ENCODE measurements around the gene CC2D2A.
"Not testable (repeated sequence)": the region's sequence is repeated elsewhere in the genome, so short reads cannot be mapped to it uniquely, and the experiment has no call there.

The CC2D2A gene

GRCh38 chr4:15470128-15470475, 420 bp downstream of the CC2D2A start:
- DNase-seq = no peak

GRCh38 chr4:15476396-15476795, 6.7 kb downstream of the CC2D2A start:
- no peak for DNase-seq

- no peak for DNase-seq
Observed at GRCh38 chr4:15478724-15479088, 9.0 kb downstream of the CC2D2A start.

GRCh38 chr4:15479089-15479912, 9.6 kb downstream of the CC2D2A start:
- peak; percentile 97 for DNase-seq

- DNase-seq = no peak
Observed at GRCh38 chr4:15479913-15480185, 10.2 kb downstream of the CC2D2A start.

- no peak for DNase-seq
Observed at GRCh38 chr4:15481961-15482745, 12.5 kb downstream of the CC2D2A start.

GRCh38 chr4:15482842-15483241, 13.2 kb downstream of the CC2D2A start:
- no peak for DNase-seq

- no peak for DNase-seq
Observed at GRCh38 chr4:15488136-15488535, 18.5 kb downstream of the CC2D2A start.

- DNase-seq = no peak
Observed at GRCh38 chr4:15488658-15489470, 19.2 kb downstream of the CC2D2A start.

- no peak for DNase-seq
Observed at GRCh38 chr4:15489551-15489950, 19.9 kb downstream of the CC2D2A start.

GRCh38 chr4:15493411-15493810, 23.7 kb downstream of the CC2D2A start:
- no peak for DNase-seq

GRCh38 chr4:15495621-15496020, 25.9 kb downstream of the CC2D2A start:
- DNase-seq = no peak

- no peak for DNase-seq
Observed at GRCh38 chr4:15498356-15498755, 28.7 kb downstream of the CC2D2A start.

- no peak for DNase-seq
Observed at GRCh38 chr4:15500701-15501100, 31.0 kb downstream of the CC2D2A start.

- DNase-seq = peak; percentile 25
Observed at GRCh38 chr4:15501941-15502340, 32.3 kb downstream of the CC2D2A start.

GRCh38 chr4:15502384-15502783, 32.7 kb downstream of the CC2D2A start:
- no peak for DNase-seq

- DNase-seq = no peak
Observed at GRCh38 chr4:15504041-15504440, 34.4 kb downstream of the CC2D2A start.

GRCh38 chr4:15506464-15506863, 36.8 kb downstream of the CC2D2A start:
- DNase-seq = no peak

- no peak for DNase-seq
Observed at GRCh38 chr4:15507679-15508078, 38.0 kb downstream of the CC2D2A start.

GRCh38 chr4:15510961-15511360, 41.3 kb downstream of the CC2D2A start:
- DNase-seq = no peak

GRCh38 chr4:15513545-15513944, 43.9 kb downstream of the CC2D2A start:
- no peak for DNase-seq

- DNase-seq = no peak
Observed at GRCh38 chr4:15515106-15515505, 45.4 kb downstream of the CC2D2A start.

- DNase-seq = no peak
Observed at GRCh38 chr4:15516494-15516893, 46.8 kb downstream of the CC2D2A start.

- DNase-seq = not testable (repeated sequence)
Observed at GRCh38 chr4:15517681-15518080, 48.0 kb downstream of the CC2D2A start.
